H1 (cell line): ENCODE measurements around the gene FAM83G. TPM values are rescaled to one million over a fixed set of nuclear protein-coding genes. Genes with fewer than 3 reads are reported as not detected.

Source experiments
- CTCF ChIA-PET: fragments of 300-600 bp; sonication (Branson Sonifier 250); formaldehyde crosslinking; loops from one replicate; lab custom pipeline; 2021; ENCODE audit not compliant: partially characterized antibody; lab: Charles Lee
- POLR2A ChIA-PET: fragments of 300-600 bp; sonication (Branson Sonifier 250); formaldehyde crosslinking; loops from one replicate; lab custom pipeline; 2021; ENCODE audit warnings: inconsistent platforms; ENCODE audit not compliant: partially characterized antibody; lab: Charles Lee
- DNase-seq, 2 experiments: peaks; one replicate each; pipeline versions ENCODE4 v3.0.0 to v3.0.0-alpha.2; 2010 to 2022; ENCODE audit warnings: low spot score in 2 of 2, low read depth in 1 of 2, mixed read lengths in 1 of 2
- FAIRE-seq: peaks from 2 replicates; lab custom pipeline; 2011; peaks lifted over from hg19 to GRCh38; lab: Jason Lieb, UNC
- H2AFZ ChIP-seq: 2 replicates; pipeline ENCODE4 v1.8.1; 2012; ENCODE audit warnings: low read length, inconsistent platforms
- H2AK5ac ChIP-seq: 2 replicates; pipeline ENCODE4 v1.6.1; 2013; ENCODE audit warnings: low read depth, low read length
- H2BK120ac ChIP-seq: replicated peaks from 2 replicates; pipeline ENCODE3; 2013; ENCODE audit warnings: low read depth, low read length, inconsistent platforms
- H2BK12ac ChIP-seq: 2 replicates; pipeline ENCODE4 v1.6.1; 2013; ENCODE audit warnings: low read depth, low read length
- H2BK15ac ChIP-seq: 2 replicates; pipeline ENCODE4 v1.6.1; 2013; ENCODE audit warnings: low read length
- H2BK20ac ChIP-seq: 2 replicates; pipeline ENCODE4 v1.6.1; 2013; ENCODE audit warnings: low read length
- H2BK5ac ChIP-seq: 2 replicates; pipeline ENCODE4 v1.6.1; 2013; ENCODE audit warnings: low read depth, low read length
- H3K14ac ChIP-seq: 2 replicates; pipeline ENCODE4 v1.6.1; 2013; ENCODE audit warnings: inconsistent platforms; ENCODE audit not compliant: insufficient read length
- H3K18ac ChIP-seq: 2 replicates; pipeline ENCODE4 v1.6.1; 2013; ENCODE audit warnings: low read length; ENCODE audit errors: extremely low read depth
- H3K23ac ChIP-seq: 2 replicates; pipeline ENCODE4 v1.6.1; 2013; ENCODE audit warnings: inconsistent platforms; ENCODE audit not compliant: insufficient read length
- H3K23me2 ChIP-seq: 2 replicates; pipeline ENCODE4 v1.6.1; 2013; ENCODE audit warnings: low read depth, low read length
- H3K27ac ChIP-seq: 2 replicates; pipeline ENCODE4 v1.6.1; 2011; ENCODE audit warnings: low read depth, low read length, inconsistent platforms
- H3K27me3 ChIP-seq, 4 experiments: replicated peaks in 1 of 4; 1 replicate in 1 of 4; 2 replicates in 3 of 4; pipeline versions ENCODE4 v1.6.1 to v1.8.1; 2011 to 2013; ENCODE audit warnings: low read length in 3 of 4, mild to moderate bottlenecking in 3 of 4, inconsistent platforms in 2 of 4, mixed read lengths in 2 of 4, moderate library complexity in 1 of 4; ENCODE audit not compliant: control insufficient read depth in 3 of 4, insufficient read depth in 3 of 4; ENCODE audit errors: extremely low read depth in 1 of 4
- H3K36me3 ChIP-seq, 4 experiments: 2 replicates each; pipeline versions ENCODE4 v1.6.1 to v1.8.1; 2011 to 2013; ENCODE audit warnings: mild to moderate bottlenecking in 4 of 4, low read length in 3 of 4, moderate library complexity in 2 of 4, control low read depth in 1 of 4, inconsistent platforms in 1 of 4; ENCODE audit not compliant: insufficient read depth in 4 of 4, control insufficient read depth in 2 of 4
- H3K4ac ChIP-seq: replicated peaks from 2 replicates; pipeline ENCODE3; 2013; ENCODE audit warnings: low read length, low read depth, mixed read lengths, inconsistent platforms; ENCODE audit not compliant: insufficient read length
- H3K4me1 ChIP-seq, 4 experiments: replicated peaks in 1 of 4; 1 replicate in 1 of 4; 2 replicates in 3 of 4; pipeline versions ENCODE4 v1.6.1 to v1.8.1; 2011 to 2013; ENCODE audit warnings: low read length in 3 of 4, inconsistent platforms in 2 of 4, mixed read lengths in 1 of 4; ENCODE audit not compliant: insufficient read depth in 4 of 4, control insufficient read depth in 3 of 4
- H3K4me2 ChIP-seq, 2 experiments: 2 replicates each; pipeline versions ENCODE4 v1.6.1 to v1.8.1; 2011 to 2013; ENCODE audit warnings: low read depth in 2 of 2, low read length in 2 of 2, control low read depth in 1 of 2, inconsistent platforms in 1 of 2, mild to moderate bottlenecking in 1 of 2; ENCODE audit not compliant: insufficient read depth in 1 of 2
- H3K4me3 ChIP-seq, 4 experiments: fragments of 200-600, 300-600 bp in 1 of 4; sonication (generic), shearing (Covaris generic), sonication (Bioruptor Twin) in 1 of 4; 2 replicates each; pipeline versions ENCODE4 v1.5.1 to v1.8.1; 2011 to 2016; ENCODE audit warnings: low read length in 4 of 4, low read depth in 3 of 4, control low read depth in 2 of 4, inconsistent platforms in 2 of 4, mild to moderate bottlenecking in 2 of 4, mixed read lengths in 1 of 4, moderate library complexity in 1 of 4; ENCODE audit not compliant: insufficient read depth in 2 of 4; ENCODE audit errors: extremely low read depth in 1 of 4
- H3K56ac ChIP-seq: replicated peaks from 2 replicates; pipeline ENCODE3; 2013; ENCODE audit warnings: low read depth, mild to moderate bottlenecking, mixed read lengths, low read length, inconsistent platforms; ENCODE audit not compliant: insufficient read length
- H3K79me1 ChIP-seq: 2 replicates; pipeline ENCODE4 v1.6.1; 2013; ENCODE audit warnings: low read depth, low read length, control low read depth
- H3K79me2 ChIP-seq, 2 experiments: 2 replicates each; pipeline versions ENCODE4 v1.6.1 to v1.8.1; 2012 to 2013; ENCODE audit warnings: low read length in 2 of 2, mild to moderate bottlenecking in 2 of 2, inconsistent platforms in 1 of 2; ENCODE audit not compliant: insufficient read depth in 2 of 2, control insufficient read depth in 1 of 2
- H3K9ac ChIP-seq, 4 experiments: replicated peaks in 1 of 4; 1 replicate in 1 of 4; 2 replicates in 3 of 4; pipeline versions ENCODE4 v1.6.1 to v1.8.1; 2011 to 2013; ENCODE audit warnings: low read depth in 3 of 4, low read length in 3 of 4, control low read depth in 2 of 4, mild to moderate bottlenecking in 2 of 4, moderate library complexity in 2 of 4, inconsistent platforms in 1 of 4; ENCODE audit errors: extremely low read depth in 1 of 4
- H3K9me3 ChIP-seq, 2 experiments: 2 replicates each; pipeline versions ENCODE4 v1.6.1 to v1.8.1; 2012 to 2013; ENCODE audit warnings: mild to moderate bottlenecking in 2 of 2, moderate library complexity in 2 of 2, control low read depth in 1 of 2, inconsistent platforms in 1 of 2, low read depth in 1 of 2, low read length in 1 of 2, mixed read lengths in 1 of 2; ENCODE audit not compliant: insufficient read depth in 2 of 2
- H4K20me1 ChIP-seq, 2 experiments: replicated peaks in 1 of 2; 2 replicates each; pipeline versions ENCODE3 to v1.8.1; 2011 to 2013; ENCODE audit warnings: inconsistent platforms in 2 of 2, low read length in 2 of 2, mild to moderate bottlenecking in 1 of 2; ENCODE audit not compliant: insufficient read depth in 2 of 2, control insufficient read depth in 1 of 2
- H4K5ac ChIP-seq: 2 replicates; pipeline ENCODE4 v1.6.1; 2013; ENCODE audit warnings: low read length, low read depth, mixed read lengths, inconsistent platforms; ENCODE audit not compliant: insufficient read length
- H4K8ac ChIP-seq: 2 replicates; pipeline ENCODE4 v1.8.0; 2013; ENCODE audit warnings: mild to moderate bottlenecking, moderate library complexity, low read length, inconsistent platforms; ENCODE audit not compliant: insufficient read depth; ENCODE audit errors: extremely low read depth
- H4K91ac ChIP-seq: replicated peaks from 2 replicates; pipeline ENCODE3; 2013; ENCODE audit warnings: low read length, mixed read lengths, inconsistent platforms; ENCODE audit not compliant: insufficient read length
- BRCA1 ChIP-seq: IDR thresholded peaks from 2 replicates; pipeline ENCODE4 v1.6.1; 2012; ENCODE audit warnings: low read depth, low read length, improper control_type of control experiment
- CTCF ChIP-seq, 3 experiments: IDR thresholded peaks; 1 replicate in 2 of 3; 2 replicates in 1 of 3; pipeline versions ENCODE4 v1.5.1 to v1.6.1; 2011; ENCODE audit warnings: low read length in 3 of 3, mild to moderate bottlenecking in 3 of 3, inconsistent platforms in 2 of 3, low read depth in 1 of 3, moderate library complexity in 1 of 3; ENCODE audit not compliant: insufficient read depth in 1 of 3; ENCODE audit errors: control extremely low read depth in 1 of 3
- EZH2 ChIP-seq: fragments of 200-600 bp; sonication (generic); IDR thresholded peaks from 2 replicates; pipeline ENCODE4 v1.7.1; 2012; ENCODE audit warnings: low read depth, mild to moderate bottlenecking, moderate library complexity, low read length, inconsistent platforms; ENCODE audit not compliant: severe bottlenecking
- RAD21 ChIP-seq, 2 experiments: IDR thresholded peaks in 1 of 2; conservative IDR thresholded peaks in 1 of 2; 2 replicates each; pipeline ENCODE4 v1.6.1; 2011; ENCODE audit warnings: low read depth in 2 of 2, low read length in 2 of 2, improper control_type of control experiment in 1 of 2, inconsistent platforms in 1 of 2, mild to moderate bottlenecking in 1 of 2, moderate library complexity in 1 of 2
- SIX5 ChIP-seq: IDR thresholded peaks from 2 replicates; pipeline ENCODE4 v1.6.1; 2011; ENCODE audit warnings: mild to moderate bottlenecking, low read depth, low read length
- WGBS, 2 experiments: shearing (Covaris generic) in 1 of 2; methylation state at CpG; one replicate each; pipeline versions ENCODE4 v1.1.6 to v1.1.7; 2013 to 2015; ENCODE audit warnings: low lambda C conversion rate in 2 of 2, mixed read lengths in 2 of 2, inconsistent platforms in 1 of 2, low coverage in 1 of 2, missing lambda C conversion rate in 1 of 2; ENCODE audit not compliant: insufficient replicate concordance in 2 of 2, insufficient coverage in 1 of 2, insufficient read length in 1 of 2; ENCODE audit errors: extremely low coverage in 1 of 2, missing lambda C conversion rate in 1 of 2; 5-methylcytosine and 5-hydroxymethylcytosine counted together
- polyA plus RNA-seq, 7 experiments: library from polyadenylated mRNA; depleted of rRNA in 3 of 7; stranded (reverse) in 5 of 7; unstranded in 2 of 7; fragments of >200 nt in 5 of 7; fragments of 200-250 nt in 2 of 7; gene quantifications; 1 replicate in 5 of 7; 2 replicates in 1 of 7; 4 replicates in 1 of 7; pipeline versions ENCODE4 v1.2.1 to v1.2.3, GENCODE V29; 2011 to 2013; ENCODE audit warnings: missing spikeins in 2 of 7, mixed read lengths in 2 of 7
- total RNA-seq: library from RNA; stranded (reverse); fragmentation: NEBNext Ultra II Directional; extraction: Animal tissue kit (Norgen Biotek cat#: 25700); gene quantifications from 2 replicates; pipeline ENCODE4 v1.2.1, GENCODE V29; 2021

FAM83G gene
- total and polyA plus RNA-seq, 2 of the 8 experiments (the other 6 are each of a cell fraction or from before 2014, with no cell fraction given) = 15.4 to 29.0 TPM

- Histone ChIP-seq H3K14ac (no peak overlapping the region), H3K36me3 (no peaks in the 10 kb centered on the region), H3K27ac (no peak overlapping the region), H3K56ac (no peak overlapping the region), H3K9me3 (no peaks in the 10 kb centered on the region), H3K23me2 (no peaks in the 10 kb centered on the region), H2BK5ac (no peak overlapping the region), H3K27me3 (no peaks in the 10 kb centered on the region), H3K4me2 (no peak overlapping the region), H3K18ac (no peak overlapping the region), H4K8ac (no peak overlapping the region), H2BK120ac (no peak overlapping the region), H2BK12ac (no peak overlapping the region), H2BK20ac (no peak overlapping the region), H3K4me1 (no peaks in the 10 kb centered on the region; a peak in 1 of 7 replicates), H3K23ac (no peak overlapping the region), H3K79me2 (no peaks in the 10 kb centered on the region), H4K20me1 (no peaks in the 10 kb centered on the region), H4K5ac (no peak overlapping the region), H3K79me1 (no peaks in the 10 kb centered on the region), H2AFZ (no peak overlapping the region), H2BK15ac (no peak overlapping the region), H3K4me3 (no peak overlapping the region), H4K91ac (no peak overlapping the region), H3K4ac (no peak overlapping the region), H3K9ac (no peak overlapping the region), H2AK5ac (no peak overlapping the region)
- POLR2A ChIA-PET = no interaction called here
- CTCF ChIA-PET = interaction anchor here (2.1 to 2.6 kb wide), 2 partner anchors 10 to 12 kb away, joined by 8 to 10 read pairs; no protein-coding TSS in a partner anchor
- WGBS, 2 experiments = 82% methylated on average over 8 of the region's 8 CpGs; no CpG with 5 or more reads in 1 of the 2 experiments
- no peak for DNase-seq
- FAIRE-seq = no peak
- no peak for TF ChIP-seq SIX5
- no peak for TF ChIP-seq RAD21 (IDR thresholded peaks at IDR 0.05 in 1 of 2, conservative IDR thresholded peaks at IDR 0.05 in 1 of 2; ENCODE audit: low read depth in 2 of 2, low read length in 2 of 2)
- no peak for TF ChIP-seq BRCA1
- no peak for TF ChIP-seq CTCF (IDR thresholded peaks at IDR 0.05; ENCODE audit: control extremely low read depth in 1 of 3, insufficient read depth in 1 of 3, low read depth in 1 of 3, low read length in 3 of 3)
- TF ChIP-seq EZH2 = no peak
Measured at GRCh38 chr17:18948476-18949006, 56.0 kb downstream of the FAM83G start.
